Measurements from ENCODE around the gene BABAM2.

BABAM2 gene

GRCh38 chr2:28322051-28322450, 431.5 kb downstream of the BABAM2 start:
- Histone ChIP-seq H3K9me3 (ENCODE audit: severe bottlenecking) (no peaks in the 10 kb centered on the region), H3K27me3 (ENCODE audit: insufficient read depth, low read depth, severe bottlenecking) (no peaks in the 10 kb centered on the region), H3K36me3 (no peaks in the 10 kb centered on the region), H3K27ac (no peak overlapping the region), H3K4me3 (ENCODE audit: low read depth, low read length) (no peak overlapping the region)
- no peak for DNase-seq
- no peak for TF ChIP-seq CTCF (IDR thresholded peaks at IDR 0.05; ENCODE audit: low read depth, low read length)

GRCh38 chr2:28322456-28322855, 431.9 kb downstream of the BABAM2 start:
- Histone ChIP-seq H3K27ac (no peak overlapping the region), H3K27me3 (ENCODE audit: insufficient read depth, low read depth, severe bottlenecking) (no peaks in the 10 kb centered on the region), H3K9me3 (ENCODE audit: severe bottlenecking) (no peaks in the 10 kb centered on the region), H3K36me3 (no peaks in the 10 kb centered on the region), H3K4me3 (ENCODE audit: low read depth, low read length) (no peak overlapping the region)
- TF ChIP-seq CTCF (IDR thresholded peaks at IDR 0.05; ENCODE audit: low read depth, low read length), result no peak
- DNase-seq, result no peak

GRCh38 chr2:28322981-28323396, 432.5 kb downstream of the BABAM2 start:
- H3K27me3 ChIP-seq (ENCODE audit: insufficient read depth, low read depth, severe bottlenecking), result no peaks in the 10 kb centered on the region
- H3K36me3 ChIP-seq, result no peaks in the 10 kb centered on the region
- DNase-seq, result no peak
- TF ChIP-seq CTCF (IDR thresholded peaks at IDR 0.05; ENCODE audit: low read depth, low read length), result no peak
- H3K4me3 ChIP-seq (ENCODE audit: low read depth, low read length), result no peak overlapping the region
- no peaks in the 10 kb centered on the region for H3K9me3 ChIP-seq (ENCODE audit: severe bottlenecking)
- no peak overlapping the region for H3K27ac ChIP-seq

- TF ChIP-seq CTCF (IDR thresholded peaks at IDR 0.05; ENCODE audit: low read depth, low read length), result no peak
- no peaks in the 10 kb centered on the region for H3K9me3 ChIP-seq (ENCODE audit: severe bottlenecking)
- DNase-seq, result peak; percentile 58
- no peak overlapping the region for H3K27ac ChIP-seq
- H3K27me3 ChIP-seq (ENCODE audit: insufficient read depth, low read depth, severe bottlenecking), result no peaks in the 10 kb centered on the region
- H3K4me3 ChIP-seq (ENCODE audit: low read depth, low read length), result no peak overlapping the region
- H3K36me3 ChIP-seq, result no peaks in the 10 kb centered on the region
Measured at GRCh38 chr2:28325173-28325566, 434.6 kb downstream of the BABAM2 start.

- no peaks in the 10 kb centered on the region for H3K27me3 ChIP-seq (ENCODE audit: insufficient read depth, low read depth, severe bottlenecking)
- DNase-seq, result no peak
- TF ChIP-seq CTCF (IDR thresholded peaks at IDR 0.05; ENCODE audit: low read depth, low read length), result no peak
- H3K4me3 ChIP-seq (ENCODE audit: low read depth, low read length), result no peak overlapping the region
- no peaks in the 10 kb centered on the region for H3K9me3 ChIP-seq (ENCODE audit: severe bottlenecking)
- H3K36me3 ChIP-seq, result no peaks in the 10 kb centered on the region
- H3K27ac ChIP-seq, result no peak overlapping the region
Measured at GRCh38 chr2:28325567-28326468, 435.3 kb downstream of the BABAM2 start.

GRCh38 chr2:28326469-28326805, 435.9 kb downstream of the BABAM2 start:
- no peak for DNase-seq

More at GRCh38 chr2:28326469-28326805, 435.9 kb downstream of the BABAM2 start:
- no peak overlapping the region for H3K4me3 ChIP-seq (ENCODE audit: low read depth, low read length)
- H3K27ac ChIP-seq, result no peak overlapping the region
- H3K36me3 ChIP-seq, result no peaks in the 10 kb centered on the region
- TF ChIP-seq CTCF (IDR thresholded peaks at IDR 0.05; ENCODE audit: low read depth, low read length), result no peak
- H3K9me3 ChIP-seq (ENCODE audit: severe bottlenecking), result no peaks in the 10 kb centered on the region
- no peaks in the 10 kb centered on the region for H3K27me3 ChIP-seq (ENCODE audit: insufficient read depth, low read depth, severe bottlenecking)

Data from WERI-Rb-1 (cell line).